Heart left ventricle (tissue), 16 donors: ENCODE results near the gene FAM76A. TPM values are rescaled to one million over a fixed set of nuclear protein-coding genes. Genes with fewer than 3 reads are reported as not detected.
"Not testable (repeated sequence)": the region's sequence is repeated elsewhere in the genome, so short reads cannot be mapped to it uniquely, and the experiment has no call there.

Experiments
- ATAC-seq, 4 donors: fragments of 200-7000 bp; cut with Tn5 transposase; one replicate each; pipeline ENCODE4 v1.9.1; 2020 to 2022; ENCODE audit warnings: moderate library complexity in 4 of 4, mild to moderate bottlenecking in 3 of 4, moderate number of reproducible peaks in 1 of 4
- DNase-seq, 5 donors: peaks; one replicate each; pipeline ENCODE4 v3.0.0-alpha.2; 2020
- H3K27ac ChIP-seq, 12 donors: fragments of 200-600 bp; sonication (generic) in 4 of 12; one replicate each; pipeline versions ENCODE4 v1.5.0 to v1.8.0; 2016 to 2022; ENCODE audit warnings: mild to moderate bottlenecking in 2 of 12
- H3K27me3 ChIP-seq, 9 donors: fragments of 200-600 bp; sonication (generic) in 2 of 9; one replicate each; pipeline versions ENCODE4 v1.5.1 to v1.8.0; 2016 to 2022; ENCODE audit warnings: mild to moderate bottlenecking in 3 of 9
- H3K36me3 ChIP-seq, 9 donors: fragments of 200-600 bp; sonication (generic) in 2 of 9; one replicate each; pipeline versions ENCODE4 v1.5.0 to v1.8.0; 2018 to 2022; ENCODE audit warnings: mild to moderate bottlenecking in 2 of 9
- H3K4me1 ChIP-seq, 12 donors: fragments of 200-600 bp; sonication (generic) in 4 of 12; one replicate each; pipeline versions ENCODE4 v1.5.0 to v1.8.0; 2016 to 2022; ENCODE audit warnings: mild to moderate bottlenecking in 3 of 12
- H3K4me3 ChIP-seq, 12 donors: fragments of 200-600 bp; sonication (generic) in 4 of 12; one replicate each; pipeline versions ENCODE4 v1.5.0 to v1.8.0; 2017 to 2022; ENCODE audit warnings: mild to moderate bottlenecking in 9 of 12, moderate library complexity in 4 of 12
- H3K9me3 ChIP-seq, 12 donors: fragments of 200-600 bp; sonication (generic) in 4 of 12; one replicate each; pipeline versions ENCODE4 v1.5.0 to v1.8.0; 2016 to 2022; ENCODE audit warnings: mild to moderate bottlenecking in 1 of 12
- CTCF ChIP-seq, 12 donors: fragments of 200-600 bp; sonication (generic) in 4 of 12; IDR thresholded peaks; one replicate each; pipeline versions ENCODE4 v1.5.0 to v1.8.0; 2018 to 2022; ENCODE audit warnings: antibody characterized with exemption in 12 of 12, mild to moderate bottlenecking in 5 of 12
- POLR2A ChIP-seq, 2 donors: fragments of 450-650 bp; IDR thresholded peaks; one replicate each; pipeline ENCODE4 v1.6.1; 2017; ENCODE audit warnings: antibody characterized with exemption in 2 of 2, mild to moderate bottlenecking in 2 of 2, moderate library complexity in 2 of 2
- WGBS, 4 donors: extraction: QIAGEN DNeasy Blood & Tissue Kit in 2 of 4; methylation state at CpG; one replicate each; pipeline versions ENCODE4 v1.1.5 to v1.1.7; 2013 to 2018; 5-methylcytosine and 5-hydroxymethylcytosine counted together
- intact Hi-C, 10 donors: fragments of 100-400 bp; cut with DNase I; formaldehyde crosslinking; loops; one replicate each; pipeline versions ENCODE4 v1.11.1 to v1.14.2; 2022
- polyA plus RNA-seq, 2 donors: library from polyadenylated mRNA; stranded (reverse); fragments of 200-250 nt; gene quantifications; one replicate each; pipeline ENCODE4 v1.2.3, GENCODE V29; 2013
- total RNA-seq, 9 donors: library from RNA; depleted of rRNA in 2 of 9; stranded (reverse); fragments of >200 nt in 2 of 9; fragmentation: NEBNext Ultra II Directional in 3 of 9; extraction: Animal tissue kit (Norgen Biotek cat#: 25700) in 3 of 9; gene quantifications; one replicate each; pipeline versions ENCODE4 v1.1.0 to v1.2.4, GENCODE V29; 2016 to 2023
- donor health status: ischemic (EF 13 %, LVEDD 7.1; RV severe dilation, severe dysfunction).
- donor health status: healthy with polysubstance abuse.
- donor health status: DM: no; HTN: yes; CAD: no.
- donor health status: DM: no; HTN: no; CAD: no.
- donor health status: ischemic (EF 25% LVEDD 6.9; RV normal size, moderate dysfunction).
- donor health status: ischemic (EF 25% LVEDD 5.7; RV mildly dilated, moderate dysfunction).
- donor health status: healthy.
- donor health status: DM: yes; HTN: yes; CAD: no.
- donor health status: ischemic (EF 35%, LVEDD 5.7; RV mildly dilated, moderate dysfunction).
- donor health status: nonischemic (EF 11% LVEDD 7.7; RV severe dilation, severe dysfunction).
- donor health status: DM: yes; HTN: yes; CAD: no.
- donor health status: PGD.
- donor health status: ischemic (EF 29% LVEDD 5.4; RV normal size, mild dysfunction).
- donor health status: nonischemic (EF 23%, LVEDD 6.1; RV moderate dilation, normal function).

Gene FAM76A
- total and polyA plus RNA-seq, 11 donors, result 3.7 to 24.0 (median 13.1) TPM

DNA sequence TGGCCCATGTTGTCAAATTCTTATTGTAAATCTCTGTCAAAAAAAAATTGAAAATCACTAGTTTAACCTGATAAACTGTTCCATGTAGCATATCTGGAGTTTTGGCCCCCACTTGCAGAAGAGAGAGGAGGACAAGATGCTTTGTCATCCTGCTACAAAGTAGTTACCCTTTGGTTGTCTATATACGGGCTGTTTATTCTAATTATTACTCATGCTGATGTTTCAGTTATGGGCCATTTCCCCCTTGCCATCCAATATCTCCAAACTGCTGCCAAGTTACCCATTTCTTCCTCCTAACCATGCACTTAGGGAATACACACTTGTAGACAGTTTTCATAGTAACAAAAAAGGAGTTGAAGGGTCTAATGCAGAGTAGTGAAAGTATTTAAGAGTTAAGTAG lies 69.8 kb downstream of the FAM76A start:
- ATAC-seq, result no peak
- Histone ChIP-seq H3K27me3 (no peaks in the 10 kb centered on the region), H3K27ac (no peak overlapping the region), H3K36me3 (peaks cover 3 to 93% (median 86%) of the 10 kb centered on the region in 9 donors), H3K4me3 (no peak overlapping the region), H3K4me1 (peaks cover 0 to 1% (median 0%) of the 10 kb centered on the region in 12 donors), H3K9me3 (no peaks in the 10 kb centered on the region)
- 72 to 86% (median 80%) methylated on average over 1 of the region's 1 CpG for WGBS, 4 donors
- TF ChIP-seq CTCF (IDR thresholded peaks at IDR 0.05) (no peak), POLR2A (IDR thresholded peaks at IDR 0.05) (no peak)
- DNase-seq, result no peak
- intact Hi-C loops, result no loop called here

DNA sequence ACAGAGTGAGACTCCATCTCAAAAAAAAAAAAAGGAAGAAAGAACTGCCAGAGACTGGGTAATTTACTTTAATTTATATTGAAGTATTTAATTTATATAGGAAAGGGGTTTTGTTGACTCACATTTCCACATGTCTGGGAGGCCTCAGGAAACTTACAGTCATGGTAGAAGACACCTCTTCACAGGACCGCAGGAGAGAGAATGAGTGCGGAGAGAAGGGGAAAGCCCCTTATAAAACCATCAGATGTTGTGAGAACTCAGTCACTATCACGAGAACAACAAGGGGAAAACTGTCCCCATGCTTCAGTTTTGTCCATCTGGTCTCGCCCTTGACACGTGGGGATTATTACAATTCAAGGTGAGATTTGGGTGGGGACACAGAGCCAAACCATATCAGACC lies 79.0 kb downstream of the FAM76A start:
- Histone ChIP-seq H3K36me3 (peaks cover 5 to 89% (median 79%) of the 10 kb centered on the region in 9 donors), H3K9me3 (no peaks in the 10 kb centered on the region), H3K27ac (no peak overlapping the region), H3K4me1 (no peaks in the 10 kb centered on the region), H3K27me3 (no peaks in the 10 kb centered on the region), H3K4me3 (no peak overlapping the region)
- ATAC-seq (no peak), DNase-seq (no peak)
- intact Hi-C loops, result no loop called here
- TF ChIP-seq POLR2A (IDR thresholded peaks at IDR 0.05) (no peak), CTCF (IDR thresholded peaks at IDR 0.05) (no peak)
- 90 to 93% (median 92%) methylated on average over 5 of the region's 5 CpGs for WGBS, 4 donors

DNA sequence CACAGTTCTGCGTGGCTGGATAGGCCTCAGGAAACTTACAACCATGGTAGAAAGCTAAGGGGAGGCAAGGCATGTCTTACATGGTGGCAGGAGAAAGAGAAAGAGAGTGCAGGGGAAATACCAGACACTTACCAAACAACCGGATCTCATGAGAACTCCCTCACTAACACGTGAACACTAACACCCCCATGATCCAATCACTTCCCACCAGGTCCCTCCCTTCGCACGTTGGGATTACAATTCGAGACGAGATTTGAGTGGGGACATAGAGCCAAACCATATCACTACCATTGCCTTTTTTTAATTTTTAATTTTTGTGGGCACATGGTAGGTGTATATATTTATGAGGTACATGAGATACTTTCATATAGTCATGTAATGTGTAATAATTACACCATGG lies 81.0 kb downstream of the FAM76A start:
- H3K4me1 ChIP-seq, result no peaks in the 10 kb centered on the region
- no peak for DNase-seq
- peaks cover 2 to 86% (median 73%) of the 10 kb centered on the region in 9 donors for H3K36me3 ChIP-seq
- H3K9me3 ChIP-seq, result no peaks in the 10 kb centered on the region
- no peak overlapping the region for H3K4me3 ChIP-seq
- H3K27ac ChIP-seq, result no peak overlapping the region
- no peak for ATAC-seq
- H3K27me3 ChIP-seq, result no peaks in the 10 kb centered on the region
- intact Hi-C loops, result no loop called here
- 90 to 93% (median 92%) methylated on average over 7 of the region's 7 CpGs for WGBS, 4 donors
- no peak for TF ChIP-seq POLR2A (IDR thresholded peaks at IDR 0.05)

DNA sequence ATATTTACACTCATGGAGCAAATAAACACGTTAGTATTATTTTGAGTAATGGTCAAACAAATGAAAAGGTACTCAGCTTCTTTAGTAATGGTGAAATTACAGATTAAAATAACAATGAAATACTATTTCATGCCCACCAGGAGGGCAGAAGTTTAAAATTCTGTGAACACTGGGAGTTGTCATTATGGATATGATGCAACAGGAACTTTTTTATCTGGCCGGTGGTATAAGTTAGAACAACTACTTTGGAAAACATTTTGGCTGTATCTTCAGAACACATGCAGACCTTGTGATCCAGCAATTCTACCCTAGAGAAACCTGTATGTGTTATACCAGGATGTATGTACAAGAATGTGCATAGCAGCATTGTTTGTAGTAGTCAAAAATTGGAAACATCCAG lies 81.6 kb downstream of the FAM76A start:
- H3K27ac ChIP-seq, result no peak overlapping the region
- no peaks in the 10 kb centered on the region for H3K9me3 ChIP-seq
- H3K4me3 ChIP-seq, result no peak overlapping the region
- peaks cover 0 to 86% (median 73%) of the 10 kb centered on the region in 9 donors for H3K36me3 ChIP-seq
- TF ChIP-seq CTCF (IDR thresholded peaks at IDR 0.05), result no peak
- no peak for TF ChIP-seq POLR2A (IDR thresholded peaks at IDR 0.05)
- DNase-seq, result no peak
- WGBS, 4 donors, result 76 to 78% (median 77%) methylated on average over 2 of the region's 2 CpGs
- no peak for ATAC-seq
- H3K27me3 ChIP-seq, result no peaks in the 10 kb centered on the region
- intact Hi-C loops, result no loop called here
- no peaks in the 10 kb centered on the region for H3K4me1 ChIP-seq

DNA sequence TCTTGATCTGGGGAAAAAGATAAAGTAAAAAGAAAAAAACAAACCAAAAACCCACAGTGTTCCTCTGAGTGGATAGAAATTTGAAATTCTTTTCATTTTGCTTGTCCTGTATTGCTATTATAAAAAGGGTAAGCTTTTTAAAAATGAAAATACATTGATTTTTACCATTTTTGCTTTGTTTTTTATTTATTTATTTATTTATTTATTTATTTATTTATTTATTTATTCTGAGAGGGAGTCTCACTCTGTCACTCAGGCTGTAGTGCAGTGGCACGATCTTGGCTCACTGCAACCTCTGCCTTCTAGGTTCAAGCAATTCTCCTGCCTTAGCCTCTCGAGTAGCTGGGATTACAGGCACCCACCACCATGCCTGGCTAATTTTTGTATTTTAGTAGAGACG lies 82.4 kb downstream of the FAM76A start:
- ATAC-seq, H3K27me3 ChIP-seq, H3K27ac ChIP-seq, intact Hi-C loops, DNase-seq, H3K4me3 ChIP-seq, H3K9me3 ChIP-seq, H3K4me1 ChIP-seq: not testable (repeated sequence)
- 93 to 99% (median 96%) methylated on average over 3 of the region's 3 CpGs for WGBS, 4 donors
- H3K36me3 ChIP-seq, result peaks cover 0 to 86% (median 73%) of the 10 kb centered on the region in 9 donors
